Ovary (tissue), 3 donors: ENCODE measurements around the gene TSPAN5.

Experiments
- CTCF ChIP-seq, 3 donors: fragments of 450-650 bp in 2 of 3; fragments of 200-600 bp in 1 of 3; IDR thresholded peaks; one replicate each; pipeline versions ENCODE4 v1.5.1 to v1.8.0; 2016 to 2022; ENCODE audit warnings: antibody characterized with exemption in 3 of 3, mild to moderate bottlenecking in 1 of 3
- POLR2A ChIP-seq: fragments of 450-650 bp; IDR thresholded peaks from one replicate; pipeline ENCODE4 v1.6.1; 2017; ENCODE audit warnings: antibody characterized with exemption, mild to moderate bottlenecking, moderate library complexity
- donor health status: DM: no; HTN: no; CAD: no.

DNA sequence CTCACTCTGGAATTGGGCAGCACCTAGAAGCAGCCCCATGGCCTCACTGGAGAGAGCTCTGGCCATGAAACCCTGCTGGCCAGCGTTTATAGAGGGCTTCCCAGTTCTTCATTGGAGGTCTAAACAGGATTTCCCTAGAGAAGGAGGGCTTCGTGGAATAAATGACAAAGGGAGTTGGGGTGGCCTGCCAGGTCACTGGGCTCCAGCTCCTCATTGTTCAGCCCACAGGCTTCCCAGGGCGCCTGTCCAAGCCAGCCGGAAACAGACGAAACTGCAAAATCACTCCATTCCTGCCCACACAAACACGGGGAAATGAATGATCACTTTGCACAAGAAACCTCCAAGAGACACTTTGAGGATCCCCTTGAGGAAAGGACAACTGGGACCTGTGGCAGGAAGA lies 189.7 kb downstream of the TSPAN5 start:
- no peak for TF ChIP-seq POLR2A
- no peak for TF ChIP-seq CTCF (IDR thresholded peaks at IDR 0.05)
